Body of pancreas (tissue), 4 donors: ENCODE data around the gene TMEM9.

ENCODE experiments used
- CTCF ChIP-seq, 7 experiments: fragments of 450-650 bp in 4 of 7; fragments of 200-600 bp in 3 of 7; sonication (generic) in 3 of 7; IDR thresholded peaks; one replicate each; pipeline ENCODE4 v1.5.1; 2016 to 2019; ENCODE audit warnings: antibody characterized with exemption in 7 of 7
- POLR2A ChIP-seq, 3 donors: fragments of 450-650 bp; IDR thresholded peaks; one replicate each; pipeline ENCODE4 v1.6.1; 2016; ENCODE audit warnings: antibody characterized with exemption in 3 of 3, mild to moderate bottlenecking in 2 of 3

- TF ChIP-seq CTCF (IDR thresholded peaks at IDR 0.05), result no peak
- TF ChIP-seq POLR2A (IDR thresholded peaks at IDR 0.05), result no peak
Observed at GRCh38 chr1:201169971-201170532, 15.8 kb upstream of the TMEM9 start.
